Endothelial cell of umbilical vein (primary cell): ENCODE results near the gene EMC9. TPM values are rescaled to one million over a fixed set of nuclear protein-coding genes. Genes with fewer than 3 reads are reported as not detected.

Experiments
- BruUV-seq: library from RNA; stranded (reverse); fragments of 400-500 nt; replicated peaks from 2 replicates; lab custom pipeline; 2021; lab: Mats Ljungman, UMichigan
- CTCF ChIA-PET: fragments of 300-600, 350-600 bp; sonication (Branson Sonifier 250); formaldehyde crosslinking; loops from one replicate; lab custom pipeline; 2021; ENCODE audit warnings: antibody characterized with exemption, inconsistent platforms; lab: Charles Lee
- POLR2A ChIA-PET: fragments of 300-600, 350-600 bp; sonication (Branson Sonifier 250); formaldehyde crosslinking; loops from one replicate; lab custom pipeline; 2021; ENCODE audit warnings: antibody characterized with exemption, inconsistent platforms; lab: Charles Lee
- DNase-seq: peaks from one replicate; pipeline ENCODE4 v3.0.0-alpha.2; 2011; ENCODE audit warnings: low read depth, low spot score
- FAIRE-seq: peaks from 2 replicates; lab custom pipeline; 2011; peaks lifted over from hg19 to GRCh38; lab: Jason Lieb, UNC
- H2AFZ ChIP-seq: 2 replicates; pipeline ENCODE4 v1.6.0; 2012; ENCODE audit warnings: low read depth, low read length, control low read depth, inconsistent platforms
- H3K27ac ChIP-seq: 2 replicates; pipeline ENCODE4 v1.5.1; 2011; ENCODE audit warnings: low read depth, mild to moderate bottlenecking, control low read depth, low read length, moderate library complexity; ENCODE audit not compliant: insufficient read depth
- H3K27me3 ChIP-seq, 2 experiments: 2 replicates each; pipeline versions ENCODE4 v1.6.0 to v1.6.1; 2011; ENCODE audit warnings: low read length in 2 of 2, mixed read lengths in 1 of 2; ENCODE audit not compliant: control insufficient read depth in 2 of 2, insufficient read depth in 2 of 2
- H3K36me3 ChIP-seq, 2 experiments: 2 replicates in 1 of 2; 3 replicates in 1 of 2; pipeline ENCODE4 v1.5.1; 2011; ENCODE audit warnings: low read length in 2 of 2, mild to moderate bottlenecking in 1 of 2, moderate library complexity in 1 of 2; ENCODE audit not compliant: control insufficient read depth in 2 of 2, insufficient read depth in 2 of 2; ENCODE audit errors: extremely low read depth in 1 of 2
- H3K4me1 ChIP-seq: 3 replicates; pipeline ENCODE4 v1.5.1; 2011; ENCODE audit warnings: mild to moderate bottlenecking, low read length; ENCODE audit not compliant: control insufficient read depth, insufficient read depth; ENCODE audit errors: extremely low read depth
- H3K4me2 ChIP-seq: 2 replicates; pipeline ENCODE4 v1.6.1; 2011; ENCODE audit warnings: low read length, control low read depth, mixed read lengths; ENCODE audit not compliant: insufficient read depth
- H3K4me3 ChIP-seq, 3 experiments: fragments of 200-600 bp in 1 of 3; sonication (generic), shearing (Covaris generic) in 1 of 3; replicated peaks in 1 of 3; 2 replicates each; pipeline ENCODE4 v1.5.1; 2011 to 2016; ENCODE audit warnings: control low read depth in 3 of 3, low read length in 3 of 3, mild to moderate bottlenecking in 2 of 3, inconsistent platforms in 1 of 3, low read depth in 1 of 3, moderate library complexity in 1 of 3; ENCODE audit not compliant: insufficient read depth in 1 of 3
- H3K79me2 ChIP-seq: 2 replicates; pipeline ENCODE4 v1.6.0; 2012; ENCODE audit warnings: low read length, inconsistent platforms; ENCODE audit not compliant: control insufficient read depth, insufficient read depth
- H3K9ac ChIP-seq: replicated peaks from 2 replicates; pipeline ENCODE3; 2011; ENCODE audit warnings: low read length, control low read depth; ENCODE audit not compliant: insufficient read depth; ENCODE audit errors: extremely low read depth
- H3K9me1 ChIP-seq: replicated peaks from 3 replicates; pipeline ENCODE4 v1.6.0; 2011; ENCODE audit warnings: mild to moderate bottlenecking, low read length; ENCODE audit not compliant: control insufficient read depth, insufficient read depth; ENCODE audit errors: extremely low read depth
- H3K9me3 ChIP-seq: replicated peaks from 2 replicates; pipeline ENCODE4 v1.5.1; 2012; ENCODE audit warnings: low read length, inconsistent platforms; ENCODE audit not compliant: control insufficient read depth, insufficient read depth
- H4K20me1 ChIP-seq: replicated peaks from 2 replicates; pipeline ENCODE3; 2011; ENCODE audit warnings: mild to moderate bottlenecking, low read length; ENCODE audit not compliant: control insufficient read depth, insufficient read depth; ENCODE audit errors: extremely low read depth
- EZH2 ChIP-seq: IDR thresholded peaks from 2 replicates; pipeline ENCODE4 v1.6.1; 2012; ENCODE audit warnings: borderline replicate concordance, low read depth, mild to moderate bottlenecking, moderate library complexity, low read length, inconsistent platforms; ENCODE audit not compliant: severe bottlenecking
- FOS ChIP-seq: IDR thresholded peaks from 2 replicates; pipeline ENCODE4 v1.6.1; 2011; ENCODE audit warnings: mild to moderate bottlenecking, low read length, moderate library complexity, borderline replicate concordance; ENCODE audit not compliant: insufficient read depth
- GATA2 ChIP-seq: IDR thresholded peaks from 2 replicates; pipeline ENCODE4 v1.7.0; 2011; ENCODE audit warnings: low read depth, mild to moderate bottlenecking, moderate library complexity, mixed read lengths, low read length; ENCODE audit not compliant: insufficient read length, insufficient read depth
- JUN ChIP-seq: IDR thresholded peaks from 2 replicates; pipeline ENCODE4 v1.6.1; 2011; ENCODE audit warnings: borderline replicate concordance, low read depth; ENCODE audit not compliant: insufficient read length, insufficient read depth
- MYC ChIP-seq: IDR thresholded peaks from one replicate; pipeline ENCODE4 v1.6.1; 2011; ENCODE audit warnings: mild to moderate bottlenecking, low read depth, low read length
- POLR2A ChIP-seq: IDR thresholded peaks from 2 replicates; pipeline ENCODE4 v1.6.1; 2012; ENCODE audit warnings: low read depth, mild to moderate bottlenecking, control low read depth, low read length
- POLR2AphosphoS5 ChIP-seq: IDR thresholded peaks from 2 replicates; pipeline ENCODE4 v1.6.1; 2012; ENCODE audit warnings: low read depth, mild to moderate bottlenecking, control low read depth, low read length, moderate library complexity; ENCODE audit not compliant: insufficient read depth
- dilution Hi-C: fragments of 300-500 bp; cut with MboI; formaldehyde crosslinking; loops from one replicate; pipeline ENCODE4 v1.15.0; 2019; ENCODE audit warnings: low sequenced_read_pairs; ENCODE audit not compliant: extremely low pct_ligation_motif_present
- intact Hi-C: fragments of 100-400 bp; cut with micrococcal nuclease; formaldehyde crosslinking; loops from one replicate; pipeline ENCODE4 v1.10.0; 2022
- polyA plus RNA-seq, 4 experiments: library from polyadenylated mRNA; depleted of rRNA in 3 of 4; stranded (reverse) in 3 of 4; unstranded in 1 of 4; fragments of >200 nt; gene quantifications; 2 replicates each; pipeline versions ENCODE4 v1.2.1 to v1.2.3, GENCODE V29; 2011 to 2012; ENCODE audit warnings: missing spikeins in 1 of 4
- total RNA-seq: library from RNA; stranded (reverse); gene quantifications from 2 replicates; pipeline ENCODE4 v1.2.3, GENCODE V29; 2021
- TF ChIP-seq, protein P1 (sequence below), 2 donors: IDR thresholded peaks; 1 replicate in 1 of 2; 2 replicates in 1 of 2; pipeline ENCODE4 v1.5.1; 2011; ENCODE audit warnings: low read length in 2 of 2, mild to moderate bottlenecking in 2 of 2, moderate library complexity in 2 of 2, control low read depth in 1 of 2, inconsistent platforms in 1 of 2, low read depth in 1 of 2; ENCODE audit not compliant: insufficient read depth in 1 of 2; ENCODE audit errors: extremely low read depth in 1 of 2
- TF ChIP-seq, protein P2 (sequence below): IDR thresholded peaks from 2 replicates; pipeline ENCODE4 v1.6.1; 2011; ENCODE audit not compliant: insufficient read depth, insufficient read length

The EMC9 gene
- total and polyA plus RNA-seq, 2 donors (not counting 3 experiments of a cell fraction or from before 2014, with no cell fraction given), result 21.8 to 31.8 TPM

DNA sequence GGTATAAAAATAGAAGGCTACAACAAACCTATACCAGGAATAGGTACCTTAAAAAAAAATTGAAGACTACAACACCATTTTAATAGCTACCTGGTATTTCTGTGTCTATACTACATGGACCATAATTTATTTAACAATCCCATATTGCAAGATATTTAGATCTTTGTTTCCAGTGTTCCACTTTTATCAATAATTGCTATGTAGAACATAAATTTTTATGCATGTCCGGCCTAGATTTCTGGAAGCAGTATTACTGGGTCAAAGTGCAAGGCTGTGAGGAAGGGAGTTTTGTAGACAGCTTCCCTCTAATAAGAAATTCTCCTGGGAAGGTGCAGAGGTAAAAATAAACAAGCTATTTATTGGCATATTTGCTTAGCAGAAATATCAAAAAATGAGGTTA is 30.9 kb downstream of the EMC9 start:
- ChIA-PET CTCF (interaction anchor here (1.2 to 11.7 kb wide), 6 partner anchors 9 to 54 kb away, joined by 3 to 420 read pairs (median 7); partner anchors contain the start of genes EMC9, IRF9, PCK2 and PSME2), POLR2A (no interaction called here)
- Histone ChIP-seq H3K27ac (no peak overlapping the region), H4K20me1 (no peaks in the 10 kb centered on the region), H3K4me2 (no peak overlapping the region), H2AFZ (no peak overlapping the region), H3K27me3 (no peaks in the 10 kb centered on the region), H3K79me2 (no peaks in the 10 kb centered on the region), H3K9ac (no peak overlapping the region), H3K9me3 (no peaks in the 10 kb centered on the region), H3K4me1 (peaks cover 25% of the 10 kb centered on the region), H3K9me1 (no peaks in the 10 kb centered on the region), H3K36me3 (no peaks in the 10 kb centered on the region), H3K4me3 (no peak overlapping the region)
- intact Hi-C loops (loop anchor here (5.0 kb wide), 1 partner anchor 1178 kb away; no protein-coding TSS in a partner anchor), dilution Hi-C loops (no loop called here)
- FAIRE-seq (no peak), DNase-seq (no peak)
- BruUV-seq, result no TSS peak
- no peak for TF ChIP-seq GATA2
- no peak for TF ChIP-seq MYC
- no peak for TF ChIP-seq POLR2AphosphoS5
- TF ChIP-seq, protein P1, sequence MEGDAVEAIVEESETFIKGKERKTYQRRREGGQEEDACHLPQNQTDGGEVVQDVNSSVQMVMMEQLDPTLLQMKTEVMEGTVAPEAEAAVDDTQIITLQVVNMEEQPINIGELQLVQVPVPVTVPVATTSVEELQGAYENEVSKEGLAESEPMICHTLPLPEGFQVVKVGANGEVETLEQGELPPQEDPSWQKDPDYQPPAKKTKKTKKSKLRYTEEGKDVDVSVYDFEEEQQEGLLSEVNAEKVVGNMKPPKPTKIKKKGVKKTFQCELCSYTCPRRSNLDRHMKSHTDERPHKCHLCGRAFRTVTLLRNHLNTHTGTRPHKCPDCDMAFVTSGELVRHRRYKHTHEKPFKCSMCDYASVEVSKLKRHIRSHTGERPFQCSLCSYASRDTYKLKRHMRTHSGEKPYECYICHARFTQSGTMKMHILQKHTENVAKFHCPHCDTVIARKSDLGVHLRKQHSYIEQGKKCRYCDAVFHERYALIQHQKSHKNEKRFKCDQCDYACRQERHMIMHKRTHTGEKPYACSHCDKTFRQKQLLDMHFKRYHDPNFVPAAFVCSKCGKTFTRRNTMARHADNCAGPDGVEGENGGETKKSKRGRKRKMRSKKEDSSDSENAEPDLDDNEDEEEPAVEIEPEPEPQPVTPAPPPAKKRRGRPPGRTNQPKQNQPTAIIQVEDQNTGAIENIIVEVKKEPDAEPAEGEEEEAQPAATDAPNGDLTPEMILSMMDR (IDR thresholded peaks at IDR 0.05; ENCODE audit: extremely low read depth in 1 of 2, insufficient read depth in 1 of 2, low read depth in 1 of 2, low read length in 2 of 2), result no peak
- no peak for TF ChIP-seq JUN
- no peak for TF ChIP-seq FOS
- no peak for TF ChIP-seq EZH2
- TF ChIP-seq, protein P2, sequence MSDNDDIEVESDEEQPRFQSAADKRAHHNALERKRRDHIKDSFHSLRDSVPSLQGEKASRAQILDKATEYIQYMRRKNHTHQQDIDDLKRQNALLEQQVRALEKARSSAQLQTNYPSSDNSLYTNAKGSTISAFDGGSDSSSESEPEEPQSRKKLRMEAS, result no peak
- TF ChIP-seq POLR2A, result no peak
